H9 (cell line): ENCODE results near the gene MSI2. TPM values are rescaled to one million over a fixed set of nuclear protein-coding genes. Genes with fewer than 3 reads are reported as not detected.

ENCODE experiments used
- DNase-seq: peaks from one replicate; pipeline ENCODE4 v3.0.0-alpha.2; 2017
- H2AFZ ChIP-seq: one replicate; pipeline ENCODE4 v1.6.1; 2013; ENCODE audit warnings: mild to moderate bottlenecking, low read length, control low read depth, moderate library complexity
- H2AK5ac ChIP-seq: 2 replicates; pipeline ENCODE4 v1.6.1; 2013; ENCODE audit warnings: low read length, control low read depth, mixed read lengths; ENCODE audit not compliant: insufficient read length
- H2BK120ac ChIP-seq: one replicate; pipeline ENCODE4 v1.6.1; 2013; ENCODE audit warnings: low read depth, mild to moderate bottlenecking, low read length, control low read depth, inconsistent platforms; ENCODE audit not compliant: poor library complexity, severe bottlenecking
- H2BK12ac ChIP-seq: 2 replicates; pipeline ENCODE4 v1.6.1; 2013; ENCODE audit warnings: low read length, control low read depth, mixed read lengths, low read depth; ENCODE audit not compliant: insufficient read length
- H2BK15ac ChIP-seq: 2 replicates; pipeline ENCODE4 v1.6.1; 2013; ENCODE audit warnings: low read depth, low read length, control low read depth
- H2BK20ac ChIP-seq: one replicate; pipeline ENCODE4 v1.6.1; 2013; ENCODE audit warnings: low read depth, mild to moderate bottlenecking, low read length, control low read depth, inconsistent platforms; ENCODE audit not compliant: poor library complexity, severe bottlenecking
- H2BK5ac ChIP-seq: 2 replicates; pipeline ENCODE4 v1.6.1; 2013; ENCODE audit warnings: low read length, control low read depth, mixed read lengths; ENCODE audit not compliant: insufficient read length
- H3K14ac ChIP-seq: 2 replicates; pipeline ENCODE4 v1.6.1; 2013; ENCODE audit warnings: low read length, control low read depth; ENCODE audit not compliant: insufficient read depth
- H3K18ac ChIP-seq: 2 replicates; pipeline ENCODE4 v1.6.1; 2013; ENCODE audit warnings: low read depth, mild to moderate bottlenecking, mixed read lengths, low read length, control low read depth; ENCODE audit not compliant: insufficient read length
- H3K23ac ChIP-seq: 2 replicates; pipeline ENCODE4 v1.6.1; 2013; ENCODE audit warnings: low read length, control low read depth, mixed read lengths, low read depth; ENCODE audit not compliant: insufficient read length
- H3K23me2 ChIP-seq: 2 replicates; pipeline ENCODE4 v1.6.1; 2013; ENCODE audit warnings: low read depth, mild to moderate bottlenecking, mixed read lengths, low read length, control low read depth; ENCODE audit not compliant: insufficient read length, poor library complexity, severe bottlenecking
- H3K27ac ChIP-seq: 2 replicates; pipeline ENCODE4 v1.5.1; 2013; ENCODE audit warnings: low read length, control low read depth, mixed read lengths, low read depth; ENCODE audit not compliant: insufficient read length
- H3K27me3 ChIP-seq: 2 replicates; pipeline ENCODE4 v1.6.1; 2013; ENCODE audit warnings: low read length, control low read depth, inconsistent platforms; ENCODE audit not compliant: insufficient read depth
- H3K4ac ChIP-seq: 2 replicates; pipeline ENCODE4 v1.6.1; 2013; ENCODE audit warnings: low read depth, mild to moderate bottlenecking, control low read depth, inconsistent platforms, low read length, moderate library complexity
- H3K4me1 ChIP-seq: 2 replicates; pipeline ENCODE4 v1.6.1; 2013; ENCODE audit warnings: low read length, control low read depth, inconsistent platforms; ENCODE audit not compliant: insufficient read depth
- H3K4me2 ChIP-seq: 2 replicates; pipeline ENCODE4 v1.6.1; 2013; ENCODE audit warnings: low read length, control low read depth, mixed read lengths; ENCODE audit not compliant: insufficient read length, insufficient read depth
- H3K56ac ChIP-seq: 2 replicates; pipeline ENCODE4 v1.6.1; 2013; ENCODE audit warnings: low read depth, mild to moderate bottlenecking, mixed read lengths, low read length, control low read depth; ENCODE audit not compliant: insufficient read length
- H3K79me1 ChIP-seq: 2 replicates; pipeline ENCODE4 v1.6.1; 2013; ENCODE audit warnings: low read depth, mild to moderate bottlenecking, moderate library complexity, low read length, control low read depth, inconsistent platforms; ENCODE audit not compliant: insufficient read depth, poor library complexity, severe bottlenecking
- H3K79me2 ChIP-seq: 2 replicates; pipeline ENCODE4 v1.6.1; 2013; ENCODE audit warnings: low read length, control low read depth, inconsistent platforms; ENCODE audit not compliant: insufficient read depth
- H3K9ac ChIP-seq: 2 replicates; pipeline ENCODE4 v1.6.1; 2013; ENCODE audit warnings: low read length, control low read depth, mixed read lengths; ENCODE audit not compliant: insufficient read length; ENCODE audit errors: extremely low read depth
- H3K9me3 ChIP-seq: one replicate; pipeline ENCODE4 v1.6.1; 2013; ENCODE audit warnings: low read depth, low read length, inconsistent platforms; ENCODE audit not compliant: control insufficient read depth
- H3T11ph ChIP-seq: one replicate; pipeline ENCODE4 v1.6.1; 2013; ENCODE audit warnings: mild to moderate bottlenecking, low read length, control low read depth, inconsistent platforms
- H4K20me1 ChIP-seq: one replicate; pipeline ENCODE4 v1.6.1; 2013; ENCODE audit not compliant: control insufficient read depth, insufficient read length, insufficient read depth
- H4K5ac ChIP-seq: 2 replicates; pipeline ENCODE4 v1.6.1; 2013; ENCODE audit warnings: low read depth, mild to moderate bottlenecking, mixed read lengths, low read length, control low read depth; ENCODE audit not compliant: insufficient read length
- H4K8ac ChIP-seq: replicated peaks from 2 replicates; pipeline ENCODE4 v1.6.1; 2013; ENCODE audit warnings: low read length, control low read depth, mixed read lengths, low read depth; ENCODE audit not compliant: insufficient read length
- H4K91ac ChIP-seq: 2 replicates; pipeline ENCODE4 v1.6.1; 2013; ENCODE audit warnings: low read depth, mild to moderate bottlenecking, moderate library complexity, mixed read lengths, low read length, control low read depth; ENCODE audit not compliant: insufficient read length
- H3K27ac Mint-ChIP-seq, 3 experiments: 2 replicates in 2 of 3; 3 replicates in 1 of 3; pipeline ENCODE4 v1.8.0; 2020 to 2021; ENCODE audit warnings: mixed read lengths in 3 of 3, mild to moderate bottlenecking in 1 of 3, moderate library complexity in 1 of 3
- H3K27me3 Mint-ChIP-seq: 2 replicates; pipeline ENCODE4 v1.8.0; 2021; ENCODE audit warnings: low read depth, mild to moderate bottlenecking, moderate library complexity, mixed read lengths
- H3K36me3 Mint-ChIP-seq, 3 experiments: 2 replicates in 2 of 3; 3 replicates in 1 of 3; pipeline ENCODE4 v1.8.0; 2020 to 2021; ENCODE audit warnings: low read depth in 3 of 3, mixed read lengths in 3 of 3; ENCODE audit not compliant: insufficient read depth in 1 of 3
- H3K4me1 Mint-ChIP-seq, 2 experiments: 2 replicates each; pipeline ENCODE4 v1.8.0; 2020; ENCODE audit warnings: mixed read lengths in 2 of 2
- H3K4me3 Mint-ChIP-seq, 2 experiments: 2 replicates in 1 of 2; 3 replicates in 1 of 2; pipeline ENCODE4 v1.8.0; 2020 to 2021; ENCODE audit warnings: mild to moderate bottlenecking in 2 of 2, mixed read lengths in 2 of 2, moderate library complexity in 1 of 2
- H3K9me3 Mint-ChIP-seq, 2 experiments: 2 replicates in 1 of 2; 3 replicates in 1 of 2; pipeline ENCODE4 v1.8.0; 2020; ENCODE audit warnings: mild to moderate bottlenecking in 2 of 2, mixed read lengths in 2 of 2, moderate library complexity in 1 of 2
- WGBS: extraction: QIAGEN DNeasy Blood & Tissue Kit; methylation state at CpG from one replicate; pipeline ENCODE4 v1.1.7; 2013; ENCODE audit warnings: missing lambda C conversion rate, low lambda C conversion rate, mixed read lengths; ENCODE audit not compliant: insufficient read length; ENCODE audit errors: extremely low coverage; 5-methylcytosine and 5-hydroxymethylcytosine counted together
- total RNA-seq: library from RNA; stranded (reverse); gene quantifications from 2 replicates; pipeline ENCODE4 v1.2.1, GENCODE V29; 2021
- TF ChIP-seq, protein P1 (sequence below): fragments of 200-600 bp; sonication (generic); conservative IDR thresholded peaks from 3 replicates; pipeline ENCODE4 v1.8.0; 2021; ENCODE audit warnings: antibody characterized with exemption, mild to moderate bottlenecking

MSI2 gene
- total RNA-seq, 1 experiment from 2014 or later, result 98.5 TPM

GRCh38 chr17:57443781-57444180 is 187.5 kb downstream of the MSI2 start:
- no peaks in the 10 kb centered on the region for H3K79me1 ChIP-seq
- no peaks in the 10 kb centered on the region for H3K9me3 ChIP-seq
- Mint-ChIP-seq H3K4me1 (peaks cover 41 to 54% of the 10 kb centered on the region in 2 experiments), H3K27me3 (no peaks in the 10 kb centered on the region), H3K36me3 (no peaks in the 10 kb centered on the region; a peak in 2 of 7 replicates), H3K9me3 (no peaks in the 10 kb centered on the region), H3K4me3 (no peak overlapping the region), H3K27ac (no peak overlapping the region)
- H3K23me2 ChIP-seq, result no peaks in the 10 kb centered on the region
- no peak overlapping the region for H3K56ac ChIP-seq
- no peak overlapping the region for H2AFZ ChIP-seq
- no peak for DNase-seq
- no peaks in the 10 kb centered on the region for H3K27me3 ChIP-seq
- no peaks in the 10 kb centered on the region; the same call in 1 of the 2 replicates for H3K79me2 ChIP-seq
- no peak overlapping the region for H2AK5ac ChIP-seq
- H3K4me2 ChIP-seq, result no peak overlapping the region
- no peak overlapping the region for H2BK20ac ChIP-seq
- no peaks in the 10 kb centered on the region for H4K20me1 ChIP-seq
- no peak overlapping the region for H4K5ac ChIP-seq
- WGBS, result no CpG with 5 or more reads among the region's 5 CpGs
- no peak overlapping the region for H4K8ac ChIP-seq
- no peak overlapping the region for H3K23ac ChIP-seq
- H3K4ac ChIP-seq, result no peak overlapping the region
- TF ChIP-seq, protein P1, sequence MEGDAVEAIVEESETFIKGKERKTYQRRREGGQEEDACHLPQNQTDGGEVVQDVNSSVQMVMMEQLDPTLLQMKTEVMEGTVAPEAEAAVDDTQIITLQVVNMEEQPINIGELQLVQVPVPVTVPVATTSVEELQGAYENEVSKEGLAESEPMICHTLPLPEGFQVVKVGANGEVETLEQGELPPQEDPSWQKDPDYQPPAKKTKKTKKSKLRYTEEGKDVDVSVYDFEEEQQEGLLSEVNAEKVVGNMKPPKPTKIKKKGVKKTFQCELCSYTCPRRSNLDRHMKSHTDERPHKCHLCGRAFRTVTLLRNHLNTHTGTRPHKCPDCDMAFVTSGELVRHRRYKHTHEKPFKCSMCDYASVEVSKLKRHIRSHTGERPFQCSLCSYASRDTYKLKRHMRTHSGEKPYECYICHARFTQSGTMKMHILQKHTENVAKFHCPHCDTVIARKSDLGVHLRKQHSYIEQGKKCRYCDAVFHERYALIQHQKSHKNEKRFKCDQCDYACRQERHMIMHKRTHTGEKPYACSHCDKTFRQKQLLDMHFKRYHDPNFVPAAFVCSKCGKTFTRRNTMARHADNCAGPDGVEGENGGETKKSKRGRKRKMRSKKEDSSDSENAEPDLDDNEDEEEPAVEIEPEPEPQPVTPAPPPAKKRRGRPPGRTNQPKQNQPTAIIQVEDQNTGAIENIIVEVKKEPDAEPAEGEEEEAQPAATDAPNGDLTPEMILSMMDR, result no peak
- H3K18ac ChIP-seq, result no peak overlapping the region
- H3K27ac ChIP-seq, result no peak overlapping the region
- H4K91ac ChIP-seq, result no peak overlapping the region
- H3T11ph ChIP-seq, result no peak overlapping the region
- H3K14ac ChIP-seq, result no peak overlapping the region
- no peak overlapping the region for H2BK5ac ChIP-seq
- no peak overlapping the region for H2BK15ac ChIP-seq
- no peak overlapping the region for H2BK12ac ChIP-seq
- no peak overlapping the region for H2BK120ac ChIP-seq
- peaks cover 8% of the 10 kb centered on the region for H3K4me1 ChIP-seq
- H3K9ac ChIP-seq, result no peak overlapping the region
